Endodermal cell (in vitro differentiated cells): Measurements from ENCODE around the gene PODNL1. TPM values are rescaled to one million over a fixed set of nuclear protein-coding genes. Genes with fewer than 3 reads are reported as not detected.
A peak's percentile ranks its signal among the peaks of the same experiment; 100 is the strongest.

ENCODE experiments used
- DNase-seq: peaks from one replicate; pipeline ENCODE4 v3.0.0-alpha.2; 2017
- H3K27ac ChIP-seq: 2 replicates; pipeline ENCODE4 v1.5.1; 2013; ENCODE audit warnings: mild to moderate bottlenecking, low read depth, low read length, moderate library complexity
- H3K27me3 ChIP-seq: 2 replicates; pipeline ENCODE4 v1.6.1; 2013; ENCODE audit warnings: mild to moderate bottlenecking, low read length, moderate library complexity; ENCODE audit not compliant: insufficient read depth, control insufficient read depth, poor library complexity, severe bottlenecking
- H3K36me3 ChIP-seq: 2 replicates; pipeline ENCODE4 v1.7.0; 2013; ENCODE audit warnings: mild to moderate bottlenecking, low read length, moderate library complexity; ENCODE audit not compliant: control insufficient read depth, insufficient read depth
- H3K4me1 ChIP-seq: one replicate; pipeline ENCODE4 v1.7.0; 2013; ENCODE audit warnings: low read length; ENCODE audit not compliant: control insufficient read depth, insufficient read depth
- H3K4me3 ChIP-seq: 2 replicates; pipeline ENCODE4 v1.5.1; 2013; ENCODE audit warnings: mild to moderate bottlenecking, low read length, moderate library complexity
- H3K9ac ChIP-seq: 2 replicates; pipeline ENCODE4 v1.6.1; 2013; ENCODE audit warnings: mild to moderate bottlenecking, low read length, moderate library complexity; ENCODE audit not compliant: poor library complexity, severe bottlenecking; ENCODE audit errors: extremely low read depth
- H3K9me3 ChIP-seq: 2 replicates; pipeline ENCODE4 v1.6.1; 2013; ENCODE audit warnings: mild to moderate bottlenecking, low read length, moderate library complexity; ENCODE audit not compliant: control insufficient read depth
- H3K27ac Mint-ChIP-seq: 2 replicates; pipeline ENCODE4 v1.8.0; 2020; ENCODE audit warnings: mixed read lengths
- H3K27me3 Mint-ChIP-seq: 2 replicates; pipeline ENCODE4 v1.8.0; 2021; ENCODE audit warnings: mild to moderate bottlenecking, mixed read lengths; ENCODE audit not compliant: insufficient read depth
- H3K36me3 Mint-ChIP-seq: 2 replicates; pipeline ENCODE4 v1.8.0; 2020; ENCODE audit warnings: low read depth, mixed read lengths
- H3K4me1 Mint-ChIP-seq: 2 replicates; pipeline ENCODE4 v1.8.0; 2020; ENCODE audit warnings: mixed read lengths
- H3K4me3 Mint-ChIP-seq: 2 replicates; pipeline ENCODE4 v1.8.0; 2020; ENCODE audit warnings: mild to moderate bottlenecking, moderate library complexity, mixed read lengths
- H3K9me3 Mint-ChIP-seq: 2 replicates; pipeline ENCODE4 v1.8.0; 2020; ENCODE audit warnings: mild to moderate bottlenecking, mixed read lengths
- CTCF ChIP-seq: fragments of 200-600 bp; sonication (generic); conservative IDR thresholded peaks from 2 replicates; pipeline ENCODE4 v1.5.0; 2021; ENCODE audit warnings: antibody characterized with exemption, mild to moderate bottlenecking
- WGBS, 2 experiments: methylation state at CpG; one replicate each; pipeline versions ENCODE4 v1.1.5 to v1.1.7; 2013; ENCODE audit warnings: missing lambda C conversion rate in 2 of 2, mixed read lengths in 1 of 2; ENCODE audit not compliant: insufficient coverage in 1 of 2, insufficient read length in 1 of 2; 5-methylcytosine and 5-hydroxymethylcytosine counted together
- total RNA-seq, 2 donors: library from RNA; stranded (reverse); fragmentation: NEBNext Ultra II Directional in 1 of 2; extraction: Animal tissue kit (Norgen Biotek cat#: 25700) in 1 of 2; gene quantifications; 2 replicates in 1 of 2; 3 replicates in 1 of 2; pipeline ENCODE4 v1.2.1, GENCODE V29; 2021

The PODNL1 gene
- total RNA-seq, 2 donors from 2014 or later = 0.29 TPM; not detected in 1

DNA sequence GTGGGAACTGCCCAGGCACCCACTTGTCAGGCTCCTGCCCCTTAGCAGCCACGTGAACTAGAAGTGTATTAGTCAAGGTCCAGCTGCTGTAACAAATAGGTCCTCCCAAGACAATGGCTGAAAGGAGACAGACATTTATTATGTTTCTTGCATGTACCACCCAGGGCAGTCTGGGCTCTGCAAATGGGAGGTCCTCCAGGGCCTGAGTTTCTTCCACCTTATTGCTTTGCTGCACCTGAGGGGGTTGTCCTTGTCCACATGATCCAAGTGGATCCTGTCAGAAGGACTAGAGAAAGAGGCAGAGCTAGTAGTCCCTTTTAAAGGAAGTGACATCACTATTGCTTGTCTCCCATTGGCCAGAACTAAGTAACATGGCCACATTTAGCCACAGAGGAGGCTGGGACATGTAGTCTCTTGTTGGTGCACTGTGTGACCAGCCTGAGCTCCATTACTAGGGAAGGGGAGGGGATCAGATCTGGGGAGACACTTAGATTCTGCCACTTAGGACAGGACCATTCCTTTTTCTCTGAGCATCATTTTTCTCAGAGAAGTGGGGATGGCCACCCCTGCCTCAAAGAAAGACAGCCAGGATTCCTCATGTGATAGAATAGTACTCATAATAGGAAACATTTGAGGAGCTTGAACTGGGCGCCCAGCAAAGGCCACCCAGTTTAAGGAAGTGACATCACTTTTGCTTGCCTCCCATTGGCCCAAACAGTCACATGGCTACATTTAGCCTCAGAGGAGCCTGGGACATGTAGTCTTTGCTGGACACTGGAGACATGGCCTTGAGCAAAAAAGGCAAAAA lies 17.1 kb downstream of the PODNL1 start:
- peaks cover 14% of the 10 kb centered on the region for H3K9me3 ChIP-seq
- H3K27me3 Mint-ChIP-seq = no peaks in the 10 kb centered on the region
- peaks cover 74% of the 10 kb centered on the region for H3K36me3 Mint-ChIP-seq
- 94 to 100% methylated on average over 2 of the region's 2 CpGs for WGBS, 2 experiments
- no peaks in the 10 kb centered on the region for H3K27me3 ChIP-seq
- no peak overlapping the region for H3K4me3 ChIP-seq
- peak; percentile 75 for DNase-seq
- H3K36me3 ChIP-seq = peaks cover 50% of the 10 kb centered on the region
- TF ChIP-seq CTCF = no peak
- H3K27ac Mint-ChIP-seq = peak overlapping the region; percentile 68
- no peak overlapping the region for H3K9ac ChIP-seq
- H3K27ac ChIP-seq = no peak overlapping the region
- no peaks in the 10 kb centered on the region for H3K4me1 Mint-ChIP-seq
- H3K4me3 Mint-ChIP-seq = no peak overlapping the region
- peaks cover 13% of the 10 kb centered on the region for H3K9me3 Mint-ChIP-seq
- no peaks in the 10 kb centered on the region for H3K4me1 ChIP-seq

GRCh38 chr19:13920524-13920923 lies 17.7 kb downstream of the PODNL1 start:
- no peak overlapping the region for H3K9ac ChIP-seq
- H3K4me3 ChIP-seq = no peak overlapping the region
- Mint-ChIP-seq H3K27me3 (no peaks in the 10 kb centered on the region), H3K4me1 (no peaks in the 10 kb centered on the region), H3K27ac (no peak overlapping the region), H3K9me3 (peaks cover 13% of the 10 kb centered on the region), H3K4me3 (no peak overlapping the region), H3K36me3 (peaks cover 78% of the 10 kb centered on the region)
- DNase-seq = no peak
- H3K27ac ChIP-seq = no peak overlapping the region
- H3K4me1 ChIP-seq = no peaks in the 10 kb centered on the region
- no peak for TF ChIP-seq CTCF
- peaks cover 14% of the 10 kb centered on the region for H3K9me3 ChIP-seq
- H3K27me3 ChIP-seq = no peaks in the 10 kb centered on the region
- 94 to 100% methylated on average over 5 to 11 of the region's 11 CpGs for WGBS, 2 experiments
- peaks cover 47% of the 10 kb centered on the region for H3K36me3 ChIP-seq

- Histone ChIP-seq H3K4me3 (no peak overlapping the region), H3K36me3 (peaks cover 38% of the 10 kb centered on the region), H3K9ac (no peak overlapping the region), H3K27me3 (no peaks in the 10 kb centered on the region), H3K4me1 (no peaks in the 10 kb centered on the region), H3K9me3 (peaks cover 14% of the 10 kb centered on the region), H3K27ac (no peak overlapping the region)
- no peaks in the 10 kb centered on the region for H3K4me1 Mint-ChIP-seq
- H3K27ac Mint-ChIP-seq = no peak overlapping the region
- no peak for DNase-seq
- H3K27me3 Mint-ChIP-seq = no peaks in the 10 kb centered on the region
- TF ChIP-seq CTCF = no peak
- H3K36me3 Mint-ChIP-seq = peaks cover 75% of the 10 kb centered on the region
- WGBS, 2 experiments = 92 to 97% methylated on average over 21 to 32 of the region's 34 CpGs
- peaks cover 13% of the 10 kb centered on the region for H3K9me3 Mint-ChIP-seq
- H3K4me3 Mint-ChIP-seq = no peak overlapping the region
Observed at GRCh38 chr19:13918726-13919411, 19.3 kb downstream of the PODNL1 start.
